ENCODE results near the gene SCAPER.
"Not testable (repeated sequence)": the region's sequence is repeated elsewhere in the genome, so short reads cannot be mapped to it uniquely, and the experiment has no call there.

SCAPER gene

DNA sequence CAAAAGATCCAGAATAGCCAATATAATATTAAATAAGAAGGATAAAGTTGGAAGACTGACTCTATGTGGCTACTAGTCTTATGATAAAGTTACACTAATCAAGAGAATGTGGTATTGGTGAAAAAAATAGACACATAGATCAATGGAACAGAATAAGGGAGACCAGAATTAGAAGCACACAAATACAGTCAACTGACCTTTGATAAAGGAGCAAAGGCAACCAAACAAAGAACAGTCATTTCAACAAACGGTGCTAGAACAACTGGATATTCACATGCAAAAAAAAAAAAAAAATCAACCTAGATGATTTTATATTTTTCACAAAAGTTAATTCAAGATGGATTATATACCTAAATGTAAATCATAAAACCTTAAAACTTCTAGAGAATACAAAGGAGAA lies 422.1 kb downstream of the SCAPER start:
- no peak for DNase-seq (ENCODE audit: low read depth in 2 of 2)

DNA sequence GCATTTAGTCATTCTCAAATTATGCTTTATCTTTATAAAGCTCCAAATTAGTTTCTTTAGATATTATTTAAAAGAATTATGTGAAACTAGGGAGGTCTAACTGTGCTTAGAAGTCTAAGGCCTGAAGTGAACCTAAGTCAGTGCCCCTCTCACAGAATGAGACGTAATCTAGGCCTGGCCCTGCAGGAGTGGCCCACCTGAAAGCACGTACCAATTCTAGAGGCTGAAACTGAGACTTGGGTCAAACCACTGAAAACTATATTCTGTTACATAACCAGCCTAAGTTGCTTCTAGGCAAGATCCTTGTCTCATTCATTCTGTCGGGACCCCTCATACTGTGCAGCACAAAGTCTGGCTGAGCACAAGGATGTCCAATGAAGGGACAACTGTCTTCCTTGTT lies 424.9 kb downstream of the SCAPER start:
- no peak for DNase-seq (ENCODE audit: low read depth in 2 of 2)

DNA sequence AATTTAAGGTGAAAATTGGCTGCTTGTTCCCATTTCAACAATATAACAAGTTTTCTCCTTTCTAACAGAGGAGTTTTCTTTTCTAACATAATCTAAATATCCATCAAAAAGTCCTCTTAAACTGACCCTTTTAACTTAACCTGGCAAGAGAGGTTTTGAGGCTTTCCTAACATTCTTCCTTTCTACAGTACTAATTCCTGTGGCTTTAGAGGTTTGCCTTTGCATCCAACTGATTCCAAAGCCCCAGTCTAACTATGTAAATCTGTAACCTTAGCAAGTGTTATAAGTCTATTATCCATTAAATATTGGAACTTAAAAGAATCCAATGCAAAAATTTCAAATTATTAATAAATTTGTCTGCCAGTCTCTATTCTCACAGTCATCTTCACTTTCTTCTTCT lies 434.4 kb downstream of the SCAPER start:
- no peak for DNase-seq (ENCODE audit: low read depth in 2 of 2)

DNA sequence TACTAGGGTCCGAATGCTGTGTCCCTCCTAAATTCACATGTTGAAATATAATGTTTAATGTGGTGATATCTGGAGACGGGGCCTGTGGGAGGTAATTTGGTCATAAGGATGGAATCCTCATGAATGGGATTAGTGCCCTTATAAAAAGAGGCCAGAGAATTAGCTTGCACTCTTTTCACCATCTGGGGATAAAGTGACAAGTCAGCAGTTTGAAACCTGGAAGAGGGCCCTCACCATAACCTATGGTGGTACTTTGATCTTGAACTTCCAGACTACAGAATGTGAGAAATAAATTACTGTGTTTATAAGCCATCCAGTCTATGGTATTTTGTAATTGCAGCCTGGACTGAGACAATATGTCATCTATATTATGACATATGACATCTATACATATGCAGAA lies 436.4 kb downstream of the SCAPER start:
- DNase-seq (ENCODE audit: low read depth in 2 of 2): no peak

DNA sequence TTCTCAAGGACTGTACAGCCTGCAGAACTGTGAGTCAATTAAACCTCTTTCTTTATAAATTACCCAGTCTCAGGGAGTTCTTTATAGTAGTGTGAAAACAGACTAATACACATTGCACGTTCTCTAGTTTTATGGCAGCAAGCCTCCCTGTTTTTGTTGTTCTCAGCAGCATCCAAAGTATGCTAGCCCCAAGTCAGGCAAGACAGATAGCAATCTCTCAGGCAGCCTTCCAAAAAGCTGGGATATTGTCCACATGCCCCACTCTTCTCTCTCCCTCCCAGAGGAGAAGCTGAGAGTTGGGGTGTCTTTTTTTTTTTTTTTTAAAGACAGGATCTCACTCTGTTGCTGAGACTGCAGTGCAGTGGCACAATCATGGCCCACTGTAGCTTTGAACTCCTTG lies 438.0 kb downstream of the SCAPER start:
- DNase-seq (ENCODE audit: low read depth in 2 of 2): no peak

DNA sequence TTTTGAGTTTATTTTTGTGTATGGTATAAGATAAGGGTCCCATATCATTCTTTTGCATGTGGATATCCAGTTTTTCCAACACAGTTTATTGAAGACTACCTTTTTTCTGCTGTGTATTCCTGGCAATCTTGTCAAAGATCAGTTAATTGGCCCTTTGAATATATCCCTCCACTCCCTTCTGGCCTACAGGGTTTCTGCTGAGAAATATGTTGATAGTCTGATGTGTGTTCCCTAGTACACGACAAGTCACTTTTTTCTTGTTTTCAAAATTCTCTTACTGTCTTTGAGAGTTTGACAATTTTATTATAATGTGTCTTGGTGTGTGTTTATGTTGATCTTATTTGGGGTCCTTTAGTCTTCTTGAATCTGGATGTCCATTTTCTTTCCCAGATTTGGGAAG lies 439.4 kb downstream of the SCAPER start:
- no peak for DNase-seq (ENCODE audit: low read depth in 2 of 2)

DNA sequence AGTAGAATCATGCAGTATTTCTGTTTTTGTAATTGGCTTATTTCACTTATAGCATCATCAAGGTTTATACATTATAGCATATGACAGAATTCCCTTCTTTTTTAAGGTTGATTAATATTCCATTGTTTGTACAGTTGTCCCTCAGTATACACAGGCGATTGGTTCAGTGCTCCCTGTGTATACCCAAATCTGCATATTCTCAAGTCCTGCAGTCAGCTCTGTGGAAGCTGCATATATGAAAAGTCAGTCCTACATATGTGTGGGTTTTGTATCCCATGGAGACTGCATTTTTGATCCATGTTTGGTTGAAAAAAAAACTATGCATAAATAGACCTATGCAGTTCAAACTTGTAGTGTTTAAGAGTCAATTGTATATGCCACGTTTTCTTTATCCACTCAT lies 440.9 kb downstream of the SCAPER start:
- no peak for DNase-seq (ENCODE audit: low read depth in 2 of 2)

DNA sequence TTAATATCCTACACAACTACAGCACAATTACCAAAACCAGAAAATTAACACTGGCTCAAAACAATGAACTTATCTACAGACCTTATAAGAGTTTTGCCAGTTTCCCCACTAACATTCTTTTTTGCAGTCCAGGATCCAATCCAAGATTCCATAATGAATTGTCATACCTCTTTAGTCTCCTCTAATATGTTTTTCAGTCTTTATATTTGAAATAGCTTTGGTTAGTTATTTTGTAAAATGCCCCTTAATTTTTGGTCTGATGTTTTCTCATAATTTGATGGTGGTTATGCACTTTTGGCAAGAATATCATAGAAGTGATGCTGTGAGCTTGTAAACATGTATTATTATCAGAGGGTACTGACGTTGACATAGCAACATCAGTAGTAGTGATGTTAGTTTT lies 444.3 kb downstream of the SCAPER start:
- DNase-seq (ENCODE audit: low read depth in 2 of 2): no peak

DNA sequence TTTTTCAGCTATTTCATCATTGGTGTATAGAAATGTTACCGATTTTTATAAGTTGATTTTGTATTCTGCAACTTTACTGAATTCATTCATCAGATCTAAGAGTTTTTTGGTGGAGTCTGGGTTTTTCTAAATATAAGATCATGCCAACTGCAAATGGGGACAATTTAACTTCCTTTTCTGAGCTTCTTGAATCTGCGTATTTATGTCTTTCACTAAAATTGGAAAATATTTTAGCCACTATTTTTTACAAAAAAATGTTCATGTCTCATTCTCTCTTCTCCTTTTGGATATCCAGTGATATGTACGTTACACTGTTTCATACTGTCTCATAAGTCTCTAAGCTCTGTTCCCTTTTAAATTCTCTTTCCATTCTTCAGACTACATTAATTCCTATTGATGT lies 444.8 kb downstream of the SCAPER start:
- no peak for DNase-seq (ENCODE audit: low read depth in 2 of 2)

DNA sequence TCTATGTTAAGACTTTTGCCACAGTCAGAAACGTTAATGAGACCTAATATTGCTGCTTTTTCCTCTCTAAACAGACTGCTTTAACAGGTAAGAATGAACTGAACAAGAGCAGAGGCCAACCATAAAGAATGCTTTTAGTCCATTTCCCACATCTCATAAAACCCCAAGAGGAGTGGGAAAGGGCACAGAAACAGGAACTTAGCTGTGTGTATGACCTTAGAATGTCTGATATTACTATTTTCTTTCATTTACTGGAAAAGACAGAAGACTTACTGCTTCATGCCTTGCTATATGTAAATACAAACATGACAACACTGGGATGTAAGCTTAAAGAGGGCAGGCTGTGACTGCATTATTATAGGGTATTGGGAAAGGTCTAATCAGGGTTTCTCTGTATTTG lies 453.6 kb downstream of the SCAPER start:
- no peak for DNase-seq (ENCODE audit: low read depth in 2 of 2)

DNA sequence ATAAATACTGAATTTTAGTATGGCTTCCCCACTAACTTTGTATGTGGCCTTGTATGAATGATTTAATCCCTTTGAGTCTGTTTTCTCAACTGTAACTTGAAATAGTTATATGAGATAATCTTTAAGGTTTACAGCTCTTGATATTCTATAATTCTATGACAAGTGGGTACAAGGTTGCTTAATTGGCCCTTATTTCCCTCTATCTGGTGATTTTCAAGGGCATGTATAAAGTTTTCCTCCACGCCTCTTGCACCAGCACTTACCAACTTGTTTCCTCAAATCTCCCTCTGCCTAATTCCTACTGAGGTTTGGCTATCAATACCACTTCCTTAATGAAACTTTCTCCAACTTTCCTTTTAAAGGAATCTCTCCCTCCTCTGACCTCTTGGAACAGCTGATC lies 455.7 kb downstream of the SCAPER start:
- DNase-seq (ENCODE audit: low read depth in 2 of 2): no peak

DNA sequence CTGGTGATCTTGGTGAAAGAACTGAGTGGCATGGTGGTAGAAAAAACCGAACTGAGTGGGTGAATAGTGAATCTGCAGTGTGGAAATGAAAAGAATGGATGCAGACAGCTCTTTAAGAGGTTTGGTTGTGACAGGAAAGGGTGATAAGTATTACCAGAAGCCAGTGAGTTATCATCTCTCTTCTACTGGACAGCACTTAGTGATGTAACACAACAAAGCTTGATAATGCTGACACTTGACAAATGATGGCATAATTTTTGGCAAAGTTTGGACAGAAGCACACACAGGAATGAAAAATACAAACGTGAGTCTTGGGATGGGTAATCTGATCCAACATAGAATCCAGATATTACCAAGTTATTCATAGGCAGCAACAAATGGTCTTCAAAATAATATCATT lies 456.4 kb downstream of the SCAPER start:
- no peak for DNase-seq (ENCODE audit: low read depth in 2 of 2)

DNA sequence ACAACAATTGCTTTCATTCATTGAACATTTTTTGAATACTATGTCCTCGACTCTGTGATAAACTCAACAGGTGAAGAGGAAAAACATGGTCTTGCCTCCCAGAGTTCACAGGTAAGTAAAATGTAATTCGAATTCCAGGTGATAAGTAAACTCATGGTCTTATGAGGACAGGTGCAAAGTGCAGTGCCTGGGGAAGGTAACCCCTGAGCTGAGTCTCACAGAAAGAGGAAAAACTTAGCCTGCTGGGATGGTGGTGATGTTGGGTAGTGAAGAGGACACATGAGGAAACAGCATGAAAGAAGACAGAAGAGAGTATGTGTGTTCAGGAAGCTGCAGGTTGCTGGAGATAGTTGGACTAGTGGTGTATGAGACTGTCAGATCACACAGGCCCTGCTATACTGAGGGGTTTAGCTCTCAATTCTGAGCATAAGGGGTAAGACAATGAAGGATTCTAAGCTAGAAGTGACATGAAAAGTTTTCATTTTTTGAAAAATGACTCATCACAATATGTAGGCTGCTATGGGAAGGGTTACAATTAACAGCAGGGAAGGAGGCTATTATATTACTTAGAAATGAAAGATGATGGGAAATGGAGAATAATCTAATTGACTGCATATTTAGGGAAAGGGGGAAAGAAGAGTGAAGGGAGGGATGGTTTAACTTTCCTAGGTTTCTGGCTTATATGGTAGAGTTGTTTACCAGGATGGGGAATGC lies 457.3 kb downstream of the SCAPER start:
- no peak for DNase-seq (ENCODE audit: low read depth in 2 of 2)

DNA sequence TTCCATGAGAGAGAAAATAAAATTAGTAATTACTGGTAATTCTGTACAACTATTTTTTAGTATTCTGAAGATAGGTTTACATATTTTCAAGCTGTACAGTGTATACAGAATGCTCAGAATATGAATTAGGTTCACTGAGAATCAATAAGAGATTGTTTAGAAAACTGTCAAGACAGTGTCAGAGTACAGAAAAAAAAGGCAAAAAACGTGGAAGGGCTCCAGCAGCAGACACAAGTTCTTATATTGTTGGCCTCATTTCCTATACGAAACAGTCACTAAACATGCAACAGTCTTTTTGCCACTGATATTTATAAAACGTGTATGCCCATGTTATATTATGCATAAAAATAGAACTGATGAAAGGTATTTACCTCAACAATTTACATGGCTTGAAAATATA lies 464.7 kb downstream of the SCAPER start:
- no peak for DNase-seq (ENCODE audit: low read depth in 2 of 2)

DNA sequence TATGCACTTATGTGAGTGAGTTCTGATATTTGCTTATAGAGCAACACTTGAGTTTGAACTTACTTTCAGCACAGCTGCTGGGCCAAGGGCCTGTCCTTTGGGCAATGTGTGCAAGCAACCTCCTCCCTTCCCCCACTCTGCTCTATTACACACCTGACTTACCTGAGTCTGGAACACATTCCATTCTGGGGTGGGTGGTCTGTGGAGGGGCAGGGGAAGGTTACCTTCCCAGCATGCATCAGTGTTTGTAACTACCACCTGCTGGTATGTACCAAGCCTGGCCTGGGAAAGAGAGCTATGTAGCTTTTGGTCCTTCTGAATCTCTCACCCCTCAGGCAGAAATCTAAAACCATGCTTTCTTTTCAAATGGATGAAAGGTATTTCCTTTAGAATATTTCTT lies 465.6 kb downstream of the SCAPER start:
- DNase-seq (ENCODE audit: low read depth in 2 of 2): no peak

DNA sequence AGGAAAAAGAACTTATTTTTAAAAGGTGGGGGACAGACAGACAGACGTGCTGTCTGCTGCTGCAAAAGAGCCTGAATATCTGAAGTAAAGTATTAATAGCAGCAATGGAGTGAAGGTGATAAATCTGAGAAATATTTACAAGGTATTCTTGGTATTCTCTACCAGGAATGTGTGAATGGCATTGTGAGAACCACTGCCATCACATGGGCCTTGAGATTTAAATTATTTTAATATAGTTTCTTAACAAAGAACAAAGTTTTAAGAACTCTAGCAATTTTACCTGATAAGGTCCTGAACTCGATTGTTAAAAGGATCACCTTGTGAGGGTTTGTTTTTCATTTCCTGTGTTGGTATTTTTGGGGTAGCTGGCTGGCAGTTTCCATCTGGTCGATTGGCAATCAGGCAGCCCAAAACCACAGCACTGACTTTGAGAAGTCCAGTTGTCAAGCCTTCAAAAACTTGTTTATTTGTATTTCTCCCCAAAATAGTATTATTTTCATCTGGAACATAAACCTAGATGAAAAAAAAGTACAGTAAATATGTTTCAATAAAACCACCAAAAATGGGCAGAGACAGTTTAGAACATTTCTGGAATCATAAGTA lies 471.2 kb downstream of the SCAPER start:
- no peak for DNase-seq (ENCODE audit: low read depth in 2 of 2)

DNA sequence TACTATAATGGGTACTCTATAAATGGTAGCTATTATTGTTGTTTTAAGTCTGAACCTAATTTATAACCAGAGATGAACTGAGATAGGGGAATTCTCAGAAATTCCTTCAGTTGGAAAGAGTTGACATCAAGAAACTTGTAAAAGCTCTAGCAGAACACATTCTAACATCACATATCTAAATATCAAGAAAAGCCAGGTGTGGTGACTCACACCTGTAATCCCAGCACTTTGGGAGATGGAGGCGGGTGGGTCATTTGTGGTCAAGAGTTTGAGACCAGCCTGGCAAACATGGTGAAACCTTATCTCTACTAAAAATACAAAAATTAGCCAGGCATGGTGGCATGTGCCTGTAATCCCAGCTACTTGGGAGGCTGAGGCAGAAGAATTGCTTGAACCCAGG lies 472.1 kb downstream of the SCAPER start:
- DNase-seq (ENCODE audit: low read depth in 2 of 2): not testable (repeated sequence)

DNA sequence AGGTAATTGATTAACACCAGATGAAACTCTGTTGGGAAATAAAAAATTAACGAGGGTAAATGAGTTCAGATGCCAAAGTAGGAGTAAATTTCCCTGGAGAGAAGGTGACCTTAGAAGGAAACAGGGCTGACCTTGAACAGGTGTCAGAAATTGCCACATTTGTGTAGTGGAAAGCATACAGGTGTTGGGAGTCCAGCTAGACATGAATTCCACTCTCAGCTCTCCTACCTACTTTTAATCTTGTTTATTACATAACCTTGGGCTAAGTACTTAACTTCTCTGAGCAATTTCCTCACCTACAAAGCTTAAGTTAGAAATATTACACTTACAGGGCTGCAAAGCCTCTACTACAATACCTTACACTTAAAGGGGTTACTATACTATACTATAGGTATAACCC lies 472.5 kb downstream of the SCAPER start:
- no peak for DNase-seq (ENCODE audit: low read depth in 2 of 2)

DNA sequence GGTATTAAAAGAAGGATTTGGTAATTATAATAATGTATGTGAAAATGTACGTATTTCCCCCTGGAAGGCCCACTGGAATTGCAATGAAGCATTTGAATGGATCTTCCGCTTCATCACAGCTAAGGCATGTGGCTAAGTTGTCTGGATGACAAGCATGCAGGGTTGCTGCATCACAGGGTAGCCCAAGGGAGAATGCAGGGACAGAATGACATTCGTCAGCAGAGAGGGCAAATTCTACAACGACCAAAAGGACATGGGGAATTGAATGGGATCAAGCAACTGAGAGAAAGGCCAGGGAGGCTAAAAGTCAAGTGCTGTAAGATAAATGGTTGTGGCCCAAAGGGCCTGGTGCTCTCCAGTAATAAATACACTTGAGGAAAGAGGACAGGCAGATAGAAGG lies 473.2 kb downstream of the SCAPER start:
- DNase-seq (ENCODE audit: low read depth in 2 of 2): no peak

DNA sequence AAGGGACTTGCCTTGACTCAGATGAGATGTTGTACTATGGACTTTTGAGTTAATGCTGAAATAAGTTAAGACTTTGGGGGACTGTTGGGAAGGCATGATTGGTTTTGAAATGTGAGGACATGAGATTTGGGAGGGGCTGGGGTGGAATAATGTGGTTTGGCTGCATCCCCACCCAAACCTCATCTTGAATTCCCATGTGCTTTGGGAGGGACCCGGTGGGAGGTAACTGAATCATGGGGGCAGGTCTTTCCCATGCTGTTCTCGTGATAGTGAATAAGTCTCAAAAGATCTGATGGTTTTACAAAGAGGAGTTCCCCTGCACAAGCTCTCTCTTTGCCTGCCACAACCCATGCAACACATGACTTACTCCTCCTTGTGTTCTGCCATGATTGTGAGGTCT lies 474.4 kb downstream of the SCAPER start:
- DNase-seq (ENCODE audit: low read depth in 2 of 2): not testable (repeated sequence)

DNA sequence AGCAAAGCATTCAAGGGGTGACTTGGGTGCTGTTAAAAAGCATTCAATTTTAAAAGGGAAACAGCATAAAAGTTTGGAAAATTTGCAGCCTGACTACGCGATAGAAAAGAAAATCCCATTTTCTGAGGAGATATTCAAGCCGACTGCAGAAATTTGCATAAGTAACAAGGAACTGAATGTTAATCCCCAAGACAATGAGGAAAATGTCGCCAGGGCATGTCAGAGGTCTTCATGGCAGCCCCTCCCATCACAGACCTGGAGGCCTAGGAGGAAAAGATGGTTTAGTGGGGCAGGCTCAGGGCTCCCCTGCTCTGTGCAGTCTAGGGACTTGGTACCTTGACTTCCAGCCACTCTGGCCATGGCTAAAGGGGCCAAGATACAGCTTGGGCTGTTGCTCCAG lies 475.5 kb downstream of the SCAPER start:
- DNase-seq (ENCODE audit: low read depth in 2 of 2): no peak

DNA sequence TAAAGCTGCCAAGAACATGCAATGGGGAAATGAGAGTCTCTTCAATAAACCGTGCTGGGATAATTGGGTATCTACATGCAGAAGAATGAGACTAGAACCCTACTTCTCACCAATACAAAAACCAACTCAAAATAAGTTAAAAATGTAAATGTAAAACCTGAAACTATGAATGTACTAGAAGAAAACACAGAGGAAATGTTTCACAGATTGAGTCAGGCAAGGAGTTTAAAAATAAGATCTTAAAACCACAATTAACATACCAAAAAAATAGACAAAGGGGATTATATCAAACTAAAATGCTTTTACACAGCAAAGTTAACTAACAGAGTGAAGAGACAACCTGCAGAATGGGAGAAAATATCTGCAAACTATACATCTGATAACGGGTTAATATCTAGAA lies 478.2 kb downstream of the SCAPER start:
- DNase-seq (ENCODE audit: low read depth in 2 of 2): no peak

DNA sequence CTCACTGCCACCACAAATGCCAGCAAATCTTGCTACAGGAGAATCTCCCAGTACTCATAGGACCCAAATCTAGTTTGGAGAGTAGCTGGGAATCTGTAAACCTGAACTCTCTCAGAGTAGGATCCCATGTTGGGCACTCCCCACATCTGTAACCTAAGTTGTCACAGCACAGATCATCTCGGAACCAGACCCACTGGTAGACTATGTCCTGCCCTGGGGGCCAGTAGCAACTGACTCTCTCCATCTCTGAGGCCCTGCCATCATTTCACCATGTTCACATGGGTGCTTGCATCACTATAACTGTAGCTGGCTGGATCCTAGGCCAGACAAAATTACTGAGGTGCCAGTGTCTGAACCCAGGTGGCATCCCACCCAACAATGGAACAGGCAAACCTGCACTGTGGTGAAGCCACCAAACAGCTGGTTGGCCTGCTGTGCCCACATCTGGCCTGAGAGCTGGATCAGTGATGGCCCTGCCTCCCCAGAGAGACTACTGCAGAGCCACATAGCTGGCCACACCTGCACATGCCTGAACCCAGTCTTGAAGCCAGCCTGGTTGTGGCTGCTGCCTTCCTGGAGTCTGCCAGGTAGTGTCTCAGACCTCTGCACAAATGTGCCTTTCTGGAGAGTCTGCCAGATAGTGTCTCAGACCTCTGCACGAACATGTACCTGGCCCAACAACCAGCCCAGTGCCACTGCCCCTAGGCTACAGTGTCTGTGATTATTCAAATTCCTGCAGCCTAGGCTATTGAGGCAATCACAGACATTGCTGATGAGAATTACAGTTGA lies 486.6 kb downstream of the SCAPER start:
- DNase-seq (ENCODE audit: low read depth in 2 of 2): no peak
